NCI-H345 (cell line): ENCODE results near the gene USP40.

Experiments used
- DNase-seq: peaks from one replicate; lab custom pipeline; 2025; lab: John Stamatoyannopoulos, UW

The USP40 gene

GRCh38 chr2:233443511-233444183 lies 122.9 kb downstream of the USP40 start:
- DNase-seq: peak; percentile 63

GRCh38 chr2:233442028-233442310 lies 124.6 kb downstream of the USP40 start:
- no peak for DNase-seq

GRCh38 chr2:233441161-233442027 lies 125.2 kb downstream of the USP40 start:
- no peak for DNase-seq

- no peak for DNase-seq
Observed at GRCh38 chr2:233440714-233441113, 125.9 kb downstream of the USP40 start.

GRCh38 chr2:233440314-233440713 lies 126.3 kb downstream of the USP40 start:
- DNase-seq: no peak

GRCh38 chr2:233439191-233439590 lies 127.4 kb downstream of the USP40 start:
- no peak for DNase-seq

- no peak for DNase-seq
Observed at GRCh38 chr2:233438573-233439147, 127.9 kb downstream of the USP40 start.

GRCh38 chr2:233437439-233437955 lies 129.1 kb downstream of the USP40 start:
- no peak for DNase-seq

- DNase-seq: no peak
Observed at GRCh38 chr2:233436691-233437438, 129.7 kb downstream of the USP40 start.

- DNase-seq: no peak
Observed at GRCh38 chr2:233436191-233436581, 130.4 kb downstream of the USP40 start.

GRCh38 chr2:233435436-233436190 lies 131.0 kb downstream of the USP40 start:
- no peak for DNase-seq

GRCh38 chr2:233434666-233435330 lies 131.8 kb downstream of the USP40 start:
- no peak for DNase-seq

GRCh38 chr2:233433794-233434193 lies 132.8 kb downstream of the USP40 start:
- no peak for DNase-seq

- no peak for DNase-seq
Observed at GRCh38 chr2:233433029-233433428, 133.6 kb downstream of the USP40 start.

- DNase-seq: no peak
Observed at GRCh38 chr2:233430651-233431050, 135.9 kb downstream of the USP40 start.

- DNase-seq: no peak
Observed at GRCh38 chr2:233430081-233430480, 136.5 kb downstream of the USP40 start.

GRCh38 chr2:233429175-233429897 lies 137.2 kb downstream of the USP40 start:
- DNase-seq: no peak

- DNase-seq: no peak
Observed at GRCh38 chr2:233428438-233428837, 138.1 kb downstream of the USP40 start.

GRCh38 chr2:233428008-233428407 lies 138.6 kb downstream of the USP40 start:
- DNase-seq: no peak

- no peak for DNase-seq
Observed at GRCh38 chr2:233426619-233427342, 139.8 kb downstream of the USP40 start.
